GM18511 (cell line): ENCODE data around the gene ELOA2.
"Not testable (repeated sequence)": the region's sequence is repeated elsewhere in the genome, so short reads cannot be mapped to it uniquely, and the experiment has no call there.

Source experiments
- ATAC-seq: cut with Tn5 transposase; IDR thresholded peaks from one replicate; pipeline ENCODE4 v1.9.1; 2021; ENCODE audit warnings: mild to moderate bottlenecking, moderate library complexity; ENCODE audit not compliant: unreplicated experiment

ELOA2 gene, protein sequence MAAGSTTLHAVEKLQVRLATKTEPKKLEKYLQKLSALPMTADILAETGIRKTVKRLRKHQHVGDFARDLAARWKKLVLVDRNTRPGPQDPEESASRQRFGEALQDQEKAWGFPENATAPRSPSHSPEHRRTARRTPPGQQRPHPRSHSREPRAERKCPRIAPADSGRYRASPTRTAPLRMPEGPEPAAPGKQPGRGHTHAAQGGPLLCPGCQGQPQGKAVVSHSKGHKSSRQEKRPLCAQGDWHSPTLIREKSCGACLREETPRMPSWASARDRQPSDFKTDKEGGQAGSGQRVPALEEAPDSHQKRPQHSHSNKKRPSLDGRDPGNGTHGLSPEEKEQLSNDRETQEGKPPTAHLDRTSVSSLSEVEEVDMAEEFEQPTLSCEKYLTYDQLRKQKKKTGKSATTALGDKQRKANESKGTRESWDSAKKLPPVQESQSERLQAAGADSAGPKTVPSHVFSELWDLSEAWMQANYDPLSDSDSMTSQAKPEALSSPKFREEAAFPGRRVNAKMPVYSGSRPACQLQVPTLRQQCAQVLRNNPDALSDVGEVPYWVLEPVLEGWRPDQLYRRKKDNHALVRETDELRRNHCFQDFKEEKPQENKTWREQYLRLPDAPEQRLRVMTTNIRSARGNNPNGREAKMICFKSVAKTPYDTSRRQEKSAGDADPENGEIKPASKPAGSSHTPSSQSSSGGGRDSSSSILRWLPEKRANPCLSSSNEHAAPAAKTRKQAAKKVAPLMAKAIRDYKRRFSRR

GRCh38 chr18:47035156-47035671 is at the start of gene ELOA2:
TSS of gene ELOA2 (minus strand) at chr18:47035621. CDS start at chr18:47035264, 357 bp downstream.
- ATAC-seq = no peak

DNA sequence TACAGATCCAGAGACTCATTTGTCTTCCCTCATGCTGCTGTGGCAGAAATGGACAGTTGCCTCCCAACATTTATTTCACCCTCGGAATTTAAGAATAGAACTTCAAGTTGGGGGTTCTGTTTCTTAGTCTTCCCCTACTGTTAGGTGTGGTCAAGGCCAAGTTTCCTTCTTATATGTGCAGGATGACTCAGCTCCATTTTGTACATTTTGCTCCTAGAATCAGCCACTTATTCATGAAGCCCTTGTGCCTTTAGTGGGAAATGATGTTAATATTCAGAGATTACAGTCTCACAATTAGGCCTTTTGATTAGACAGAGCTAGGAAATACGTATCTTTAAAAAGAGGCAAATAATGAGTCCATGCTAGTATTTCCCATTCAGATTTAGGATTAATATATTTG is 46.2 kb upstream of the ELOA2 start:
- ATAC-seq = no peak

DNA sequence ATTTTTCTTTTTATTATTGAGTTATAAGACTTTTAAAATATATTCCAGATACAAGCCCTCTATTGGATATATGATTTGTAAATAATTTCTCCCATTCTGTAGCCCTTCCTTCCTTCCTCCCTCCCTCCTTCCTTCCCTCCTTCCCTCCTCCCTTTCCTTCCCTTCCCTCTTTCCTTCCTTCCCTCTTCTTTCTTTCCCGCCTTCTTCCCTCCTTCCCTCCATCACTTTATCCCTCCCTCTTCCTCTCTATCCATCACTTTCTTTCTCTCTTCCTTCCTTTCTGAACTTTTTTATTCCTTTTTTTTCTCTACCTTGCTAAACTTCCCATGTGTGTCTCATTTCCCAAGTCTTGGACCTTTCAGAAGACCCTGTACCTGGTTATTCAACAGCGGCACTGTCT is 45.5 kb upstream of the ELOA2 start:
- no peak for ATAC-seq

GRCh38 chr18:47077111-47077510 is 41.7 kb upstream of the ELOA2 start:
- ATAC-seq = no peak

DNA sequence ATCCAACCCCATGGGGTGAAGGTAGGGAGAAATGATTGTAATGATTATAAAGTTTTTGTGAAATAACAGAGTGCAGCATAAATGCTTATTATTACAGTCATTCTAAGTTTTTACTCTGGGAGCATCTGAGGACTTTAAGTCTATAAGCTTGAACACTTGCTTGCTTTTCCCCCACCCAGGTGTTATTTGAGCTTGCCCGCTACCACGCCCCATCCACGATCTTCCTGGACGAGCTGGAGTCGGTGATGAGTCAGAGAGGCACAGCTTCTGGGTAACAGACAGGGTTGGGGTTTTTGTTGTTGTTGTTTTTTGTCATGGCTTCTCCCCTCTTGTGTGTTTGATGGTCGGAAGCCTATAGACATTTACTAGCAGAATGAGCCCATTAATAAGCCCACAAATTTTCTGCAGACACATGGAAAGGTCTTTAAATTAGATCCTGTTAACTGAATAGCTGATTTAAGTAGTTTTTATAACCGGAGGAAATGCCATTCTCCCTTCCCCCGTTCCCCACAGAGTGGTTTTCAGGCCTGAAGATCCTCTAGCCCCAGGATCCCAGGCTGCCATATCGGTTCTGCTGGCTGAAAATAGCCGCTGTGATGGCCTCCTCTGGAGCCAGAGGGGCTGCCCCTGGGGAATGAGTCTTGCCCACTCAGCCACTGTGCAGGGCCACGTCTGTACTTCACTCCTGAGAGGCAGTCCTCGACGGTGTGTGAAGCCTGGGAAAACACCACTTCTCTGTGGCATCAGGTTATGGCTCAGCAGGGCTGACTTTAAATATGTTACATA is 39.9 kb upstream of the ELOA2 start:
- no peak for ATAC-seq

DNA sequence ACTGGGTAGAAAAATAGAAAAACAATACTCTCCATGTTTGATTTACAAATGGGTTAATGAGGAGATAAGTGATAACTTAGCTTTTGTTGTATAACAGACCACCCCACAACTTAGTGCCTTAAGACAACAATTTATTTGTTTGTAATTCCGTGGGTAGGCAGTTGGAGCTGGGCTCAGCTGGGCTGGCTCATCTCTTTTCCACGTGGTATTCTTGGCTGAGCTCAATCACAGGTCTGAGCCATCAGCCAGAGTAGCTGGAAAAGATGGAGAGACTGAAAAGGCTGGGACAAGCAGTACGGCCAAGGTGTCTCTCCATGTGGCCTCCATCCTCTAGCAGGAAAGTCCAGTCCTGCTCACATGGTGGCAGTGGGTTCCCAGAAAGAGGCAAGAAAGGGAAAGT is 32.2 kb upstream of the ELOA2 start:
- ATAC-seq = no peak

DNA sequence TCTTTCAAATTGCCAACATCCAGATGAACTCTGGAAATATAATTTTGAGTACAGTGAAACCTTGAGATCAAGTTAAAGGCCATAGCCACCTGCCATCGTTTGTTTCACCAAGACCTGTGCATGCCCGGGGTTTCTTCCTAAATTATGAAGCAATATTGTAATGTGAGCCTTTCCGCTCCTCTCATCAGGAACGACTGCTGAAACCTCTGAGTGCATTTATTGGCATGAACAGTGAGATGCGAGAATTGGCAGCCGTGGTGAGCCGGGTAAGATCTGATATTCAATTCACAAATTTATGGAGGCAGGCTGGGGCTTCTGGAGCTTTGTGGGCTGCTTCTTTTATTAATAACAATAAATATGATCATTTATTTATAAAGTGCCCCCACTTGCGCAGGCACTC is 27.7 kb upstream of the ELOA2 start:
- ATAC-seq = no peak

DNA sequence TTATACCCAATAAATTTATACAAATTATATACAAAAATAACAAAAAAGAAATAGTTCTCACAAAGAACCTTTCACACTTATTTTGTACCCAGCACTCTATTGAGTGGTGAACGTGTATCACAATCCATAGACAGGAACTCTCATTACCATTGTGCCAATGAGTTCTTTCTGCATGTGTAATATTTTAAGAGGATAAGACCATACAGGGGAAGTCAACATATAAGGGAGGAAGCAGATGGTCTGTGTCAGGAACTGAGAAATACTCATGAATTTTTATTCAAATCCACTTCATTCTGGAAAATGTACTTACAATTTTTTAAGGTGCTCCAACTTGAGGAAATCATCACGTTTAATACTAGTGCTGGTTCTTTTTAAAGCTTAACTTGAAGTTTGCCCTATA is 27.1 kb upstream of the ELOA2 start:
- ATAC-seq = no peak

DNA sequence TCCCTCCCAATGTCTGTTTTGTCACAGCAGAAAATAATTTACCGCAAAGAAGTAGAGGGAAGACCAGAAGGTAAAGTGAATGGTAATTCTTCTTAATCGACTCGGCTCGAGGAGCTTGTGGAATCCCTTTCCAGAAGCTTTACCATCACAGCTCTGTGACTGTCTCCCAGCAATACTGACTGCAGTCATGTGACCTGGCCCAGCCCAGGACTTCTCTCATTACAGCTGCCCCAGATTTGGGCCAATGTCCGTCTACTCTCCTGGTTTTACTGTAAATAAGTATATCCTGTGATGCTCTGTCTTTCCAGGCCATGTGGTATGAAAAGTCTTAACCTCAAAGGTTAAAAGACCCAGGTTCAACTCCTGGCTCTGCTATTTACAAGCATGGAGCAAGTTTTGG is 18.9 kb upstream of the ELOA2 start:
- ATAC-seq = no peak

DNA sequence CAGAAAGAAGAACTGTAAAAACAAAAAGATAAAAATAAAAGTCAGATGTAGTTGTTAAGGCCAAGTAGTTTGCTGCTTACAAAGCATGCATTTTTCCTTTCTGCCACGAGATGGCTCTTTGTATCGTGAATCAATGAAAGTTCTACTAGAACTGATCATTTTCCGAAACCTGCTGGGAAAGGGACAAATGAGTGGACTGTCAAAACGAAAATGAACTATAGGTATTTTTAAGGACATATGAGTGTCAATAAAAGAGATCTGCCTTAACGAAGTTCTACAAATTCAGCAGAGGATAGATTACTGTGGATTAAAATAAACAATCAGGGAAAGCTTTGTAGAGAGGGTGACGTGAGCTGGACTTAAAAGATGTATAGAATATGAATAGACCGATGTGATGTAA is 15.0 kb upstream of the ELOA2 start:
- no peak for ATAC-seq

DNA sequence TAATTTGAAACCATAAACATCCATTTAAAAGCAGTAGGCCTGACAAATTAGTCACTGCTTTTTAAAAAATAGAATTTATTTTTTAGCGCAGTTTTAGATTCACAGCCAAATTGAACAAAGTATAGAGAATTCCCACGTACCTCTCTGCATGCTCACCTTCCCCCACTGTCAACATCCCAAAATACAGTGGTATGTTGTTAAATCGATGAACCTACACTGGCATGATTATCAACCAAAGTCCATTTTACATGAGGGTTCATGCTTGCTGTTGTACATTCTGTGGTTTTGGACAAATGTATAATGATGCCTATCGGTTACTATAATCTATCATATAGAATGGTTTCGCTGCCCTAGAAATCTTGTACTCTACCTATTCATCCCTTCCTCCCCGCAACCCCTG is 5.6 kb upstream of the ELOA2 start:
- no peak for ATAC-seq

- ATAC-seq = peak; percentile 74
These were observed 1.6 kb upstream of the ELOA2 start for GRCh38 chr18:47036927-47037578.

GRCh38 chr18:47036298-47036874 is 965 bp upstream of the ELOA2 start:
- ATAC-seq = no peak

GRCh38 chr18:47034591-47034990 is 830 bp downstream of the ELOA2 start:
- ATAC-seq = not testable (repeated sequence)

DNA sequence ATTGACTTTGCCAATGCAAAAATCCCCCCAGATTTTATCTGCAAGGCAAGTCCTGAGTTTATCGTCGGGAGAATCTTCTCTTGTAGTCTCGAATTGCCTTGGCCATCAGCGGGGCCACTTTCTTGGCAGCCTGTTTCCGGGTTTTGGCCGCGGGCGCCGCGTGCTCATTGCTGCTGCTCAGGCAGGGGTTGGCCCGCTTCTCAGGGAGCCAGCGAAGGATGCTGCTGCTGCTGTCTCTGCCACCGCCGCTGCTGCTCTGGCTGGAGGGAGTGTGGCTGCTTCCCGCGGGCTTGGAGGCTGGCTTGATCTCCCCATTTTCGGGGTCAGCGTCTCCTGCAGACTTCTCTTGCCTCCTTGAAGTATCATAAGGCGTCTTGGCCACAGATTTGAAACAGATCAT is 2.5 kb downstream of the ELOA2 start:
- no peak for ATAC-seq

DNA sequence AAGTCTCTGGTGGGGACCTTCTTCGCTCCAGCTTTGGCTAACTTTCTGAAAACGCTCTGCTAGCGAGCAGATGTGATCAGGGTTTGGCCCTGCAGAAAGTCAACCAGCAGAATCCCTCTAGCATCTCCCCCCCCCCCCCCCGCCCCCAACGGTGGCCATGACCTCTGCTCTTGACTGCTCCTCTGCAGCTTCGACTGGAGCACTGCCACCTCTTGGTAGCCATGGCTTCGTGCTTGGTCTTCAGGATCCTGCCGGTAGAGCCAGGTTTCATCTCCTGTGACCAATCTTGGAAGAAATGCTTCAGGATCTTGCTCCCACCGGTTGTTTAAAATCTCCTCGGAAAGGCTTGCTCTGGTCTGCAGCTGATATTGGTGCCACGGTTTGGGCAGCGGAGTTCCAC is 4.5 kb downstream of the ELOA2 start:
- ATAC-seq = not testable (repeated sequence)

DNA sequence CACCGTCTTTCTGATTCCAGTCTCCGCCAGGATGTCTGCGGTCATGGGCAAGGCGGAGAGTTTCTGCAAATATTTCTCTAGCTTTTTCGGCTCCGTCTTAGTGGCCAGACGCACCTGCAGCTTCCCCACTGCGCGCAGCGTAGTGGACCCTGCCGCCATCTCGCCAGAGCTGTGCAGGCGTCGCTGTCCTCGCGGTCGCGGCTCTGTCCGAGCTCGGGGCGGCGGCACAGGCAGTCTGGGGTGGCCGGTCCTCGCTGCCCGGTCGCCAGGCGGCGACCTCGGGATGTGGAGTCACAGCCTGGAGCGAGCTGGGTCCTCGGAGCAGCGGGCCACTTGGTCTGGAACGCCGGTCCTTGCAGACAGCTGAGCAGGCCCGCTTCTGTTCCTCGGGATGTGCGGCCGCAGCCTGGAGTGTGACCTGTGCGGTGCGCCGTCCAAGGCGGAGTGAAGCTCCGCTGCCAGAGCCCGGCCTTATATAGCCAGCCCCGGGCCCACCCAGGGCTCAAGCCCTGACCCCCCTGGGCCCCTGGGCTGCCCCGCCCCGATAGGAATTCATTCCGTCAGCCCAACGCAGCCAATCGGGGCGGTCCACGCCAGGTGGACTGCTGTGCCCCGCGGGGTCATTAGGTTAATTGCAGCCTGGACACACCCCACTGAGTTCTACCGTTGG is 5.6 kb downstream of the ELOA2 start:
- ATAC-seq = not testable (repeated sequence)

DNA sequence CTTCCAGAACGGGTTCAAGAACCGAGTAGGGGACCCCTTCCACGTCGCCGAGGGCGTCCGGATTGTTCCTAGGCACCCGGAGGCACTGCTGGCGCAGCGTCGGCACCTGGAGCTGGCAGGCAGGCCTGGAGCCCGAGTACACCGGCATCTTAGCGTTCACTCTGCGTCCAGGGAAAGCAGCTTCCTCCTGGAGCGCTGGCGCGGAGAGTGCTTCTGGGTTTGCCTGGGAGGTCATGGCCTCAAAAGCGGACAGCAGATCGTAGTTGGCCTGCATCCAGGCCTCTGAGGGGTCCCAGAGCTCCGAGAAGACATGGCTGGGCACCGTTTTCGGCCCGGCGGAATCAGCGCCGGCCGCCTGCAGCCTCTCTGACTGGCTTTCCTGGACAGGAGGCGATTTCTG is 6.7 kb downstream of the ELOA2 start:
- ATAC-seq = not testable (repeated sequence)

GRCh38 chr18:47025557-47026174 is 9.8 kb downstream of the ELOA2 start:
- ATAC-seq = not testable (repeated sequence)
